ENCODE results near the gene GATAD2B. TPM values are rescaled to one million over a fixed set of nuclear protein-coding genes. Genes with fewer than 3 reads are reported as not detected.
"Not testable (repeated sequence)": the region's sequence is repeated elsewhere in the genome, so short reads cannot be mapped to it uniquely, and the experiment has no call there.

The GATAD2B gene
- total RNA-seq, 1 donor from 2014 or later, result 4.0 TPM

GRCh38 chr1:153778824-153779519 is 143.8 kb downstream of the GATAD2B start:
- DNase-seq (ENCODE audit: low read depth in 2 of 2), result no peak

- no peak for DNase-seq (ENCODE audit: low read depth in 2 of 2)
These were observed 144.5 kb downstream of the GATAD2B start for GRCh38 chr1:153778051-153778823.

- DNase-seq (ENCODE audit: low read depth in 2 of 2), result no peak
These were observed 145.1 kb downstream of the GATAD2B start for GRCh38 chr1:153777648-153778047.

GRCh38 chr1:153776845-153777370 is 145.9 kb downstream of the GATAD2B start:
- no peak for DNase-seq (ENCODE audit: low read depth in 2 of 2)

GRCh38 chr1:153776352-153776751 is 146.4 kb downstream of the GATAD2B start:
- DNase-seq (ENCODE audit: low read depth in 2 of 2), result no peak

GRCh38 chr1:153775458-153776327 is 147.1 kb downstream of the GATAD2B start:
- DNase-seq (ENCODE audit: low read depth in 2 of 2), result peak in 1 of 2 donors; percentile 55

GRCh38 chr1:153774780-153775457 is 147.9 kb downstream of the GATAD2B start, which contains the start of gene SLC27A3:
Gene SLC27A3 (plus strand): TSS chr1:153775407. CDS start chr1:153775498, 91 bp downstream.
- DNase-seq (ENCODE audit: low read depth in 2 of 2), result peak in 1 of 2 donors; percentile 35

- no peak for DNase-seq (ENCODE audit: low read depth in 2 of 2)
These were observed 148.7 kb downstream of the GATAD2B start for GRCh38 chr1:153774026-153774595.

GRCh38 chr1:153773096-153773921 is 149.5 kb downstream of the GATAD2B start:
- peak in 1 of 2 donors; percentile 62 for DNase-seq (ENCODE audit: low read depth in 2 of 2)

- DNase-seq (ENCODE audit: low read depth in 2 of 2), result peak in 1 of 2 donors; percentile 67
These were observed 150.8 kb downstream of the GATAD2B start for GRCh38 chr1:153771841-153772593.

GRCh38 chr1:153771261-153771660 is 151.5 kb downstream of the GATAD2B start:
- DNase-seq (ENCODE audit: low read depth in 2 of 2), result no peak

- no peak for DNase-seq (ENCODE audit: low read depth in 2 of 2)
These were observed 152.0 kb downstream of the GATAD2B start for GRCh38 chr1:153770797-153771196.

- DNase-seq (ENCODE audit: low read depth in 2 of 2), result no peak
These were observed 153.6 kb downstream of the GATAD2B start for GRCh38 chr1:153769221-153769620.

- DNase-seq (ENCODE audit: low read depth in 2 of 2), result no peak
These were observed 154.2 kb downstream of the GATAD2B start for GRCh38 chr1:153768316-153769181.

- DNase-seq (ENCODE audit: low read depth in 2 of 2), result no peak
These were observed 155.3 kb downstream of the GATAD2B start for GRCh38 chr1:153767519-153767918.

- DNase-seq (ENCODE audit: low read depth in 2 of 2), result not testable (repeated sequence)
These were observed 156.1 kb downstream of the GATAD2B start for GRCh38 chr1:153766663-153767062.

- DNase-seq (ENCODE audit: low read depth in 2 of 2), result no peak
These were observed 158.5 kb downstream of the GATAD2B start for GRCh38 chr1:153764310-153764709.

Measured in dermis microvascular lymphatic vessel endothelial cell (primary cell).